ENCODE measurements around the gene ABTB1.

The ABTB1 gene

GRCh38 chr3:127667119-127667681 is 5.6 kb upstream of the ABTB1 start:
- Histone ChIP-seq H3K27me3 (ENCODE audit: insufficient read depth, poor library complexity, severe bottlenecking) (no peaks in the 10 kb centered on the region), H3K36me3 (ENCODE audit: low read depth) (no peaks in the 10 kb centered on the region), H3K4me1 (ENCODE audit: insufficient read depth, poor library complexity, severe bottlenecking) (no peaks in the 10 kb centered on the region), H3K27ac (ENCODE audit: poor library complexity, severe bottlenecking) (no peak overlapping the region), H3K4me3 (ENCODE audit: severe bottlenecking) (no peak overlapping the region), H3K9me3 (ENCODE audit: severe bottlenecking) (no peaks in the 10 kb centered on the region)
- ATAC-seq (ENCODE audit: low read depth) (no peak), DNase-seq (ENCODE audit: low spot score) (no peak)
- no peak for TF ChIP-seq CTCF (IDR thresholded peaks at IDR 0.05; ENCODE audit: poor library complexity, severe bottlenecking)

- no peaks in the 10 kb centered on the region for H3K27me3 ChIP-seq (ENCODE audit: insufficient read depth, poor library complexity, severe bottlenecking)
- H3K4me3 ChIP-seq (ENCODE audit: severe bottlenecking): no peak overlapping the region
- no peak for DNase-seq (ENCODE audit: low spot score)
- H3K27ac ChIP-seq (ENCODE audit: poor library complexity, severe bottlenecking): no peak overlapping the region
- H3K9me3 ChIP-seq (ENCODE audit: severe bottlenecking): no peaks in the 10 kb centered on the region
- ATAC-seq (ENCODE audit: low read depth): no peak
- no peaks in the 10 kb centered on the region for H3K4me1 ChIP-seq (ENCODE audit: insufficient read depth, poor library complexity, severe bottlenecking)
- no peak for TF ChIP-seq CTCF (IDR thresholded peaks at IDR 0.05; ENCODE audit: poor library complexity, severe bottlenecking)
- H3K36me3 ChIP-seq (ENCODE audit: low read depth): no peaks in the 10 kb centered on the region
These were observed 3.8 kb upstream of the ABTB1 start for GRCh38 chr3:127668906-127669305.

GRCh38 chr3:127669541-127670228 is 3.1 kb upstream of the ABTB1 start:
- no peak for ATAC-seq (ENCODE audit: low read depth)
- no peak for TF ChIP-seq CTCF (IDR thresholded peaks at IDR 0.05; ENCODE audit: poor library complexity, severe bottlenecking)

GRCh38 chr3:127670229-127670559 is 2.6 kb upstream of the ABTB1 start:
- DNase-seq (ENCODE audit: low spot score) (no peak), ATAC-seq (ENCODE audit: low read depth) (no peak)
- H3K27ac ChIP-seq (ENCODE audit: poor library complexity, severe bottlenecking): no peak overlapping the region
- H3K4me3 ChIP-seq (ENCODE audit: severe bottlenecking): no peak overlapping the region
- TF ChIP-seq CTCF (IDR thresholded peaks at IDR 0.05; ENCODE audit: poor library complexity, severe bottlenecking): no peak
- no peaks in the 10 kb centered on the region for H3K9me3 ChIP-seq (ENCODE audit: severe bottlenecking)
- H3K4me1 ChIP-seq (ENCODE audit: insufficient read depth, poor library complexity, severe bottlenecking): no peaks in the 10 kb centered on the region
- H3K36me3 ChIP-seq (ENCODE audit: low read depth): no peaks in the 10 kb centered on the region
- no peaks in the 10 kb centered on the region for H3K27me3 ChIP-seq (ENCODE audit: insufficient read depth, poor library complexity, severe bottlenecking)

More at GRCh38 chr3:127669541-127670228, 3.1 kb upstream of the ABTB1 start:
- DNase-seq (ENCODE audit: low spot score): no peak
- H3K36me3 ChIP-seq (ENCODE audit: low read depth): no peaks in the 10 kb centered on the region
- no peaks in the 10 kb centered on the region for H3K4me1 ChIP-seq (ENCODE audit: insufficient read depth, poor library complexity, severe bottlenecking)
- no peaks in the 10 kb centered on the region for H3K9me3 ChIP-seq (ENCODE audit: severe bottlenecking)
- no peaks in the 10 kb centered on the region for H3K27me3 ChIP-seq (ENCODE audit: insufficient read depth, poor library complexity, severe bottlenecking)
- H3K27ac ChIP-seq (ENCODE audit: poor library complexity, severe bottlenecking): no peak overlapping the region
- no peak overlapping the region for H3K4me3 ChIP-seq (ENCODE audit: severe bottlenecking)
